Stimulated activated CD4-positive, alpha-beta T cell treated with anti-CD3 and anti-CD28 coated beads, Interleukin-4, amount 100 ng/mL, for 1 hour (primary cell): Measurements from ENCODE around the gene DOCK1.

Source experiments
- DNase-seq: peaks from one replicate; pipeline ENCODE4 v3.0.0-alpha.2; 2020

DOCK1 gene

DNA sequence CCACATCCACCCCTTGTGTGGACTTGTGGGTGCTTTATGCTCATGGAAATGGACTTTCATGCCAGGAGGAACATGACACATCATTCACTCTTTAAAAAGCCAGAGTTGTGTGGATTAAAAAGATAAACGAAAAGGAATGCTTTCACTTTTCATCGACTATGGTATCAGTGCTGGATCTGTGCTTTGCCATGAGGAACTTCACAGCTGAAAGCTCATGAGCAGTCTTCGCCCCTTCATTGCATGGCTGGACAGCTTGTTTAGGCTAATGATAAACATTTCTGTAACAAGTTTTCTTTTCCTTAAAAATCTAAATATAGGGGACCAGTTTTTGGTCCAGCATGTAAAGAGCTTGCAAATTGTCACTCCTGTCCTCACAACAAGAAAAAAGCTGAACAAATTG is 470.2 kb downstream of the DOCK1 start:
- DNase-seq, result no peak

DNA sequence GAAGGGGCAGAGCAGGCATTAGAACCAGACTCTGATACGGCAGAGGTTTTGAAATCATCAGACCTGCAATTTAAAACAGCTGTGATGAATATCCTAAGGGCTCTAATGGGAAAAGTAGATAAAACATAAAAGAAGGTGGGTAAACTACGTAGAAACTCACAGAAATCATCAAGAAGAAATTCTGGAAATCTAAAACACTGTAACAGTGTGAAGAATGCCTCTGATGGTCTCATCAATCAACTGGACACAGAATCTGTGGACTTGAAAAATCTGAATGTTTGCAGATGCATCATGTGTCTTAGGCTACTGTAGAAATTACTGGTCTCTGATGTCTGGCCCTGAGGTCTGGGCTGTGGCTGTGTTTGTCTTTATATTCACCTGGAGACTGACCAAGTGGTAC is 470.8 kb downstream of the DOCK1 start:
- DNase-seq, result no peak

DNA sequence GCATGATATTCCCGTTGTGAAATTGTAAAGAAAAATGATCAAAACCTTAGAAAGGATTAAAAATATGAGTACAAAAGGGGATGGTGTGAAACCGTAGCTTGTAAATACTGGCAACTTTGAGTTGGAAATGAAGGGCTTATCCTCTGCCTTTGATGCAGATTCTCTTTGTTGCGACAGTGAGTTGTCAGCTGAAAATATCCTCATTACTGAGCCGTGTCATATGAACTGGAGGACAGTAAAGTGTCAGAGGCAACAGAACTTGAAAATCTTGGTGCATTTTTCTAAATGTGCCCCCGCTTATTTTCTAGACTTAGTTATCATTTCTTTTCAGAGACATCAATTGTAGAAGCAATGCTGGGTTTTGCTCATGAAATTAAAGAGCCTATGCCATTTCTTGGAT is 473.4 kb downstream of the DOCK1 start:
- no peak for DNase-seq

DNA sequence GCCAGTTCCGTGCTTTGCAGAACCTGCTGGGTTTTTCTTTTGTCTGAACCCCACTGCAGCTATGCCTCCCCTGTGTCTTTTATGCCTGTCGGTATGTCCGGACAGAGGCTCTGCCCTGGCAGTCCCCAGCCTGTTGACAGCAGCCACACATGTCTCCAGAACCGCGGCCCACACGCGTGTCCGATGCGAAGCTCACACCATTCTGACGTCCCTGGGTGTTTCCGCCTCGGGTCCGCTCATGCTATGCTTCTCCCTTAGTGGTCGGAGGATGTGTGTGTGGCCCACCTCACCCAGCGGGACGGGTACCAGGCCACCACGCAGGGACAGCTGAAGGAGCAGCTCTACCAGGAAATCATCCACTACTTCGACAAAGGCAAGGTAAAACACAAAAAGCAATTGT is 479.3 kb downstream of the DOCK1 start:
- no peak for DNase-seq

DNA sequence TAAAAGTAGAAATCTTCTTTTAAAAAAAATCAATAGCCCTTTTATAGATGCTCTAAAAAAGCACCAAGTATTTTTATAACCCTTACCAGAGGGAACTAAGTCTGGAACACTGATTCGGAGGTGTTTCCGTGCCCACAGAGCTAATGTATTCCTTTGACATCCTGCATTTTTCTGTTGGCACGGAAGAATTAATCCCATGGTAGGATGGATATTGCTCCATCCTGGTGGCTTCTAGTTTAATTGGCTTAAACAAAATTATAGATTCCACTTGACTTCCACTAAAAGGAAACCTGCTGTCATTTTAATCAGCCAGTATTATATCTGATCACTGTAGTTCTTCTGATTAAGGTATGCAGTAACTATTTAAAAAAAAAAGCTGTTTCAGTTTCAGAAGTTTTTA is 479.8 kb downstream of the DOCK1 start:
- no peak for DNase-seq

DNA sequence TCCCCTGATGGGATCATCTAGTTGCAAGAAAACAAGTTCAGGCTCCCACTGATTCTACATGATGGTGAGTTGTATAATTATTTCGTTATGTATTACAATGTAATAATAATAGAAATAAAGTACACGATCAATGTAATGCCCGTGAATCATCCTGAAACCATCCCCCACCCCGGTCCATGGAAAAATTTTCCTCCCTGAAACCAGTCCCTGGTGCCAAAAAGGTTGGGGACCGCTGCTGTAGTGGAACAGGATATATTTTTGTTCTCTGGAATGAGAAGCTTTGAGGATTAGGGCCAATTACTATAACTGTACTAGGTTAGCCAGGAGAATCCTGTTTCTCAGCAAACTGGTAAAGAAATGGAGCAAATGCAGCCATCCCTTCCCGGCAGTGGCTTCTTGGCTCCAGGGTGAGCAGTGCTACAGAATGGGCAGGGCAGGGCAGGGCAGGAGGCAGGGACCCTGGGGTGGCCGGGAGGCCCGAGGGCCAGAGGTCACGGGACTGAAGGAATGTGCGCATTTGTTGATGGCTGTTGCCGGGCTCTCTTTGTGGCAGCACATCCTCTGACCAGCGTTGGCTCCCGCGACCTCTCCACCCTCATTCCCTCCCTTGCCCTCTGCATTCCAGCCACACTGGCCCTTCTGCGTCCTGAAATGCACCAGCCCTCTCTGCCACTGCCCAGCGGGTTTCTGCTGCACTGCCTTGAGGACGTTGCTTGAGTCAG is 481.5 kb downstream of the DOCK1 start:
- DNase-seq, result no peak

DNA sequence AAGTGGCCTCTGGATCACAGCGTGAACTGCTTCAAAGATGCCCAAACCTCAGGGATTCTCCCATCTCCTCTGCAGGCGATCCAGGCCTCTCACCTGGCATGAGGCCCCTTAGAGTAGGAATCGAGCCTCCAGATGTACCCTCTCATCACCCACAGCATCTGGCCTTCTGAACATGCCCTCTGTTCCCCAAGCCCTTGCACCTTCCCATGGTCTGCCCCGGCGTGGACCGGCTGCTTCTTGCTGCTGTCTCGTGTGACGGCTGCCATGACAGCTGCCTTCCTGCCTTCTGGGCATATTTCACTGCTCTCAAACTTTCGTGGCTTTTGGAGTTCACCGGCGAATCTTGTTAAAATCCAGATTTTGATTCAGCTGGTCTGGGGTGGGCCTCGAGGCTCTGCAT is 486.6 kb downstream of the DOCK1 start:
- DNase-seq, result no peak

DNA sequence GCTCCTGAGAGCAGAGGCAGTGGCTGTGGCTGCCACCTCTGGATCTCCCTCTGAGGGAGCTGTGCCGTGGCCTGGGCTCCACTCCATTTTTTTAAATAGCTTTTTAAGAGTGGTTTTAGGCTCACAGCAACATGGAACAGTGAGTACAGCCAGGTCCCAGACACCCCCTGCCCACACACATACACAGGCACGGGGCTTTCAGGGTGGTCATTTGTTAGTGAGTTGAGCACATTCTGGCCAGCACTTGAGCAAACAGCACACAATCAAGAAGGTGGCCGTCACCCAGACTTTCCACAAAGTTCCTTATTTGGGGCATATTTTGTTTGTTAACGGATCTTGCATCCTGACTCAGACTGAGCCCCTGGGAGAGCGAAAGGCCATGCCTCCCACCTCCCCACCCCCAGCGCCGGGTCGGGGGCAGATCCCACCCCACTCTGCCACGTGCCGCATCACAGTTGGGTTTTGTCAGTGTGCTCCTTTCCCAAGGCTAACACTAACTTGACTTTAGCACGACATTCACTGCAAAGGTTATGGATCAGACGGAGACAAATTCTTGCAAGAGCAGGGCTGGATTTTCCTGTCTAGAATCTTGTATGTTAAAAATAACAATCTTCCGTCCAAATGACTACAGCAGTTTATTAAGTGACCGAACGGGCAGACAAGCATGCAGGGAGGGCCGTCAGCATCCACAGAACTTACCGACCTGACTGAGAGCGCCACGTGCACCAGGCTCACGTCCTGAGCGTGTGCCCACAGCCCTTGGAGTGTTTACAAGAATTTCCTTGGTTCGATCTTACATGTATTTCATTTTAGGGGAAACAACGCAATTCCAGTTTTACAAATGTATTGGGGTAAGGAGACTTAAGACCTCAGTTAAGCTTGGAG is 487.4 kb downstream of the DOCK1 start:
- DNase-seq, result no peak

DNA sequence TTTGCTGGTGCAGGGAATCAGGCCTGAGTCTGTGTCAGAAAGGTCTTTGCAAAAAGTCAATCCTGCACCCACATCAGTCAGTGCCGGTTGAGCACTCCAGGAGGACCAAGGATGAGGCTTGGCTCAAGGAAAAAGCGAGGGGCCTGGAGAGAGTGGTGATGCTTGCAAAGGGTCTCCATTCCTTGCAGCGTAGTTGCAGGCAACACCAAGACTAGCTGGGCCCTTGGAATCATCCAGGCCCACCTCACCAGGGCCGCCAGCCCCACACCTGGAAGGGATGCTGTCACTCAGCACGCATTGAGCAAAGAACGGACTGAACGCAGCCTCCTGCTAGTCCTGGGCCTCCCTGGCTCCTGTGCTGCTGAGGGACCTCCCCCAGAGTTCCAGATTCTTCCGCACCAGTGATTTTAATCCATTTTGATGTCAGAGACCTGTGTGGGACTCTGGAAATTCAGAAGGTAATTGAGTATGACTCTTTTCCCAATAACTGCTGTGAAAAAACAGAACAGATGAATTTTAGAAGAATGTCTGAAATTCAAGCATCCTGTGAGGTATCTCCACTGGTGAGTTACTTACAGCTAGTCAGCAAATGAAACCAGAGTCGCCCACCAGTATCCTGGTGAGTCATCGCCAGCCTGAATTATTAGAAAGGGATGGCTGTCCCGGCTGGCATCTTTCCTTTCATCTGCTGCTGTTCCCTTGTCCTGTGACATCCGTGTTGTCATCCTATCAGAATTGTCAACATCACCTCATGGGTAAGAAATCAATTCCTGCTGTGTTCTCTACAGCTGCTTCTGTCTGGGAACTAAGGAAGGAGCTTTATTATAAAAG is 493.1 kb downstream of the DOCK1 start:
- no peak for DNase-seq

DNA sequence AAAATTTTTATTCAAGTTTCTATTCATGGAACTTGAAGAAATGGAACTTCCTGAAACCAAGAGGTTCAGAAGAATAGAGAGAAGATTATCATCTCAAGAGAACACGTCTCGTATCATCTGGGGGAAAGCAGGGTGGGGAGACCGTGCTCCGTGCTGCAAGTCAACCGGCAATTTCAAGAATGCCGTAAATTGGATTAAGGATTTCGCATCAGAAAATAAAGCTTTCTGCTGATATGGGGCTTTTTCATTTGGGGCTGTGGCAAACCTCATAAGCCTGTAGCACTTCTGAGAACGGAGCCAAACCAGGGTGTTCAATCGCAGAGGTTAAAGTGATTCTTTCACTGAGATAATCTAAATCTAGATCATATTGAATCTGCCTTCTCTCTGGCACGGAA is 493.7 kb downstream of the DOCK1 start:
- DNase-seq, result no peak

DNA sequence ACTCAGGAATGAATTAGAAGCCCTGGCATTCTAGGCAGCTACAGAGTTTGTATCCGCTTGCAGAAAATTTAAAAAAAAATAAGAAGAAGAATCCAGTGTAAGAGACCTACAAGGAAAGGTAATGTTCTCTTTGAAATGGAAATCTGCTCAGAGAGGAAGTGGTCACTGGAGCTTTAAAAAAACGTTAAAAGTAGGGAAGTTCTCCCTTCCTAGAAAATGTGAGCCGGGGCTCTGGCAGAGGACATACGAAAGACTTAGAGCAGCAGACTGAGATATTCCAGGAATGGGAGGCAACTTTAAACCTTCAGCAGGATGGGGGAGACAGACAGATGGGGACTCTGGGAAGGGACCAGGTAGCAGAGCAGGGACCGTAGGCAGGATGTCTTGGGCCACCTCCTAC is 494.4 kb downstream of the DOCK1 start:
- DNase-seq, result no peak

DNA sequence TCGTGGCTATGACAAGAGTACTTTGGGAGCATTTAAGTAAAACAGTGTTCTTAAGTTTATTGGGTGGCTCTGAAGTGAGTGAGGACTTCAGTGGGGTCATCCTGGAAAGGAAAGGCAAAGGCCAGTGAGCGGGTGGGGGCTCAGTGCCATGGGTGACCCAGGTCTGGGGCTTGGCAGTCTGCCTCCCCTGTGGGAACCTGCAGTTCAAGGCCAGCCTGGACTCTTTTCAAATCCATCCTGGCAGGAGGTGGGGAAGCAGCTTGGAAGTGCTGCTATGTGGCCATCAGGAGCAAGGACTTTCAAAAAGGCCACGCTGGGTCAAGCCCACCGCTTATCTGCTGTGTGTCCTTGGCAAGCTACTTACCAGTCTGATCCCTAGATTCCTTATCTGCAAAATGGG is 495.0 kb downstream of the DOCK1 start:
- DNase-seq, result no peak

DNA sequence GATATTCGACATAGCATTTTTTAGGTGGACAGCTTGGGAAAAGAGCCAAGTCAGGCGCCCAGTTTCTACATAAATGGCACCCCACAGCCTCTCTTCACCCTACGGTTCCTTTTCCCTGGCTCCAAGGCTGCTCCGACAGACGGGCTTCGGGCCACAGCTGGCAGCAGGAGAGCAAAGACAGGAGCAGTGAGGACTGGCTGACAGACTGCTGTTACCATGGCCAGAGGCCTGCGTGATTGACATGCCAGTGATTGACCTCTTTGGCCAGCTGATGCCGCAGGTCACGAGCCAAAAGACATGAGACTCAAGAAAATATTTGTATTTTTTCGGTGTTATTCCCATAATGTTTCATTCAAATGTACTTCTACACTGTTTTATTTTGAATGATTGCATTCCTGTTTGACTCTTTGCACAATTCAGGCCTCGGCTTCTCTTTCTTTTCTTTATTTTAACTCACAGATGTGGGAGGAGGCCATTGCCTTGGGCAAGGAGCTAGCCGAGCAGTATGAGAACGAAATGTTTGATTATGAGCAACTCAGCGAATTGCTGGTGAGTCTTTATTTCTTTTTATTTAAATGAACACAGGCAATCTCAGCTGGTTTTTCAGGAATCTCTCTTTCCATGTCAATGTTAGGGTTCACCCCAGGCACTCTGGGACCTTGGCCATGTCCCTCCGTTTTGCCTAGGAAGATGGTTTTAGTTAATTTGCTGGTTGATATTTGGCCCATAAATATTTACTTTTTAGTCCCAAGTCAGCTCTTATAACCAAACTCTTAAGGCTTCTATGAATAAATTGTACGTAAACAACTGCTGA is 497.6 kb downstream of the DOCK1 start:
- DNase-seq, result no peak

DNA sequence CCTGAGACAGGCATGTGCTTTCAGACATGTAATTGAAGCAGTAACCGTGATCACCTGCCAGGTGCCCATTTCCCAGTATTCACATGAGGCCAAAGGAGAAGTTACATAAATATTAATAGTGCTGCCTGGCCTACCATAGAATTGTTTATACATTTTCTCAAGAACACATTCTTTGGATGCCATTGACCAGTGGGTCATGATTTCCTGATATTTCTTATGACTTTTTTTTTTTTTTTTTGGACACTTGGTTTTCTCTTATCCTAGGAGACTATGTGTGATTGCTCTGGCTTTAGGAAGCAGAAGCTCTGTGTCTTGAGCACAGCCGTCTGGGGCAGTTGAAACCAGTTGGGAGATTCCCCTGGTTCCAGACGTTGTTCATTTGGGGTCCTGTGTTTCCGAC is 500.0 kb downstream of the DOCK1 start:
- DNase-seq, result no peak

DNA sequence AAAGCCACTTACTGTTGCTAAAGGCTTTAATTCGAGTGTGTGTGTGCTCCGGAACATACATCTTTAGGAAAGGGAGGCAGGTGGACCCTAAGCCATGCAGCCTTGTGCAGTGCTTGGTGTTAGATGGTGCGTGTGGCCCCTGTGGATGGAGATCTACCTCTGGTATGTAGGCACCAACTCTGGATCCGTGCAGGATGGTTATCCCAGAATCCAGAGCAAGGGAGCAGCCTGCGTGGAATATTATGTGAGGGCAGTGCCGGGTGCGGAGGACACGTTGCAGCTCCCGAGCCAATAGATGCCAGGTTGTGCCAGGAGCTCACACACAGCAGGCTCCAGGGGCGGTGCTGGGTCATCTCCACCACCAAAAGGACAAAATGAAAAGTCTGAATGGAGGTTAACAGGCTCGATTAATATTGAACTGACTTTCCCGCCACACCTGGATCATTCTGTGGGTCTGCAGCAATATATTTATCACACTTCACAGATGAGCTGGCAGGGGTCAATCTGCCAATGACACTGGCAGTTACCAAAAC is 500.9 kb downstream of the DOCK1 start:
- DNase-seq, result no peak

DNA sequence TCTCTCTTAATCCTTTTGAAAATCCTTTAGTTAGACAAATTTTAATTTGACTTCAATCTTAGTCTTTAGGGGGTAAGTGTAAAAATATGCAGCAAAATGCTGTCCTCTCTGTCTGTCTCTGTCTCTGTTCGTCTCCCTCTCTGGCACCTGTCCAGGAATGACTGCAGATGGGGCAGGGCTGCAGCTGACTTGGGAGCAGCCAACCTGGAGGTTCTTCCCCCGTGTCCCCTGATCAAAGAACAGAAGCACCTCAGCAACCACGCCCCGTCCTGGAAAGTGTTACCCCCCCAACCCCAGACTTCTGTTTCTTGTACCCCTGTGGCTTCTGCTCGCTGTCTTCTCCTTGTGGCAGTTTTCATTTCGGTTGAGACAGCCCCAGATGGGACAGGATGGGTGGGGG is 502.3 kb downstream of the DOCK1 start:
- no peak for DNase-seq

DNA sequence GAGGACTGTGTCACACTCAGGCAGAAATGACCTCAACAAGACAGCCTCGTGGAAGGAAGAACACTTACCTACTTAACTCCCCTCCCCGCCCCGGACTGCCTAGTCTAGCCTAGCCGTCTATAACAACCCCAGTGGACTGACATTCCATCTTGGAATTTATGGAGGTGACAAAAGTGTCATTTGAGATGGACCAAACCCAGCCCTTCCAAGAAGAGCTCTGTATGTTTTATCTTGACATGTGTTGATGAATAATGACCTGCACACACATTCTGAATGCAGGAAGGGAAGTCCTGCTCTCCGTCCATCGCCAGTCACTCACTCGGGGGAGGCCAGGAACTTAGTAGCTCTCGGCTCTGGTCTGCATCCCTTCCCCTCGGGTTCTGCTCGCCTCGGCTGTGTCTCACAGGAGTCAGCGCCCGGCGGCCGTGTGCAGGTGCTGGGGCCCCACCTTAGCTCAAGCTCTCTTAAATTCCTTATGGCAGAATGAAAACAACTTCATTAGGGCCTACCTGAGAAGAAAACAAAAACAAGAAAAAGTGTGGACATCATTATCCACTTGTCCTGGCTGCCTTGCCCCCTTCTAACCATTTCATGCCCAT is 503.0 kb downstream of the DOCK1 start:
- DNase-seq, result no peak

DNA sequence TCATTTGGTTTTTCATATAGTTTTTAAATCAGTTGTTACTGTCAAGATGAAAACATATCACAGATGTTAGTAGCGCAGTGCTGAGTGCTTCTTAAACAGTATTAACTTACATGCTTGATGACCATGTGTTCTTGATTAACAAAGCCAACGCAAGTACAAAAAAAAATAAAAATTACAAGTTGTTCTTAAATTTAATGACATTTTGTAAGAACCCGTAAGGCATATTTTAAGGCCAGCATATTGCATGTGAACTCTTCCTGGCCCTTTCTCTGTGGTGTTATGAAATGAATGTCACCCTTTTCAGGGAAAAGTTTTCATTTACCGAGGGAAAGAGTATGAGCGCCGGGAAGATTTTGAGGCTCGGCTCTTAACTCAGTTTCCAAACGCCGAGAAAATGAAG is 503.5 kb downstream of the DOCK1 start:
- DNase-seq, result no peak

DNA sequence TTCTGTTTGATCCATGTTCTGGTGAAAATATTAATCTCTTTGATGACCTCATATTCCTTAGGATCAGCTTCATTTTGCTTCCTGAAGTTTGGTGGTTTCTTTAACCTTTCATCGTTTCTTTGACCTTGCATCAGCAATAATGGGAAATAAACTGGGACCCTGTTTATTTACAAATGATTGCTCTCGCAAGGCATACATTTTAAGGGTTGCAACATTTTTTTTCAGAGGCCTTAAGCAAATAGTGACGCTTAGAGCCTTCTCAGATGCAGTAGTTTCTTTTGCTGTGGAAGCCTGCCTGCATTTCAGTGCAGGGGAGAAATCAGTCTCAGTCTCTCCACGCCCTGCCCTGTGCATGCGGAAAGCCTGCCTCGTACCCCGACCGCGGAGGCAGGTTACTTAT is 504.8 kb downstream of the DOCK1 start:
- DNase-seq, result no peak

DNA sequence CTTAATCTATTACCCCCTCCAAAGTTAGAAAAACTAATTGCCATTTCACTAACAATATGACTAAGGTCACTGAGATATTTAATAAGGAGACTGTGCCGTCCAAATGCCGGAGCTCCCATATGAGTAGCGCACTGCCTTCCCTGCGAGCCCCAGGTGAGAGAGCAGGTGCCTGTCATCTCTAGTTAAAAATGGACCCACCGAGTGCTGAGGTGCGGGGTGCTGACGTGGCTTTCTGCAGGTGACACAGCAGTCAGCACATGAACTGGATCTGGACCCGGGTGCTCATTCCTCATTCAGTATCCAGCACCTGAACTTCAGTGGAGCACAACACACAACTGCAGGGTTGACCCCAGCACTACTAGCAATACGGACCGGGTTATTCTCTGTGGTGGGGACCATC is 505.8 kb downstream of the DOCK1 start:
- DNase-seq, result no peak

DNA sequence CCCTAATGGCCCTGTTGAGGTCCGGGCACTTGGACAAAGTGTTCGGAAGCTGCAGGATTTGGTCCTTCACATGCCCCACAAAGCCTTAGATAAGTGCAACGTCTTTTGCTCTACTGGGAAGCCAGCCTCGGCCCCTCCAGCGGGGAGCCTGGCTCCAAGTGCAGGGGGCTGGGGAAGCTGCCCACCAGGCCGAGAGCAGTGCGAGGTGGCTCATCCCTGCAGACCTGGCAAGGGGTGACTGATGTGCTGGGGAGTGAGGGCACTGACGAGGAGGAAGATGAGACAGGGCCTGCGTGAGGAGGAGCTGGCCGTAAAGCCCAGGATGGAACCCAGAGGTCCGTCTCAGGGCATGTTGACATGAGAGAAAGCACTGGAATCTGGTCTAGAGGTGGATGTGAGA is 508.1 kb downstream of the DOCK1 start:
- no peak for DNase-seq

DNA sequence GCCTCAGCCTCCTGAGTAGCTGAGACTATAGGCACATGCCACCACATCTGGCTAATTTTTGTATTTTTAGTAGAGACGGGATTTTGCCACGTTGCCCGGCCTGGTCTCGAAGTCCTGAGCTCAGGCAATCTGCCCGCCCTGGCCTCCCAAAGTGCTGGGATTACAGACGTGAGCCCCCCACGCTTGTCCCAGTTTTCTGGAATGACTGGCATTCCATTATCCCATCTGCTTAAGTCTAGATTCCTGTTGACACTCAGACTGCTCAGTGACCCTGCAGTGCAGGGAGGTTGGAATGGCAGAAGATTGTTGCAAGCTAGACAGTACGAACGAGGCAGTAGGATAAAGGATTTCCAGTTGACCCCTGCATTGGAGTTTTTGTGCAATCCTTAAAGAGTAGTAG is 508.8 kb downstream of the DOCK1 start:
- DNase-seq, result no peak
